Hindlimb muscle (tissue), 1 donor: Measurements from ENCODE around the gene ZFP62. TPM values are rescaled to one million over a fixed set of nuclear protein-coding genes. Genes with fewer than 3 reads are reported as not detected.
"Not testable (repeated sequence)": the region's sequence is repeated elsewhere in the genome, so short reads cannot be mapped to it uniquely, and the experiment has no call there.

Source experiments
- DNase-seq: peaks from one replicate; pipeline ENCODE4 v3.0.0-alpha.2; 2013
- polyA plus RNA-seq: library from polyadenylated mRNA; unstranded; fragments of 120-200 nt; gene quantifications from one replicate; pipeline ENCODE4 v1.2.1, GENCODE V29; 2013; ENCODE audit not compliant: insufficient read length

ZFP62 gene
- 23.3 TPM for polyA plus RNA-seq

- peak; percentile 94 for DNase-seq
Measured at GRCh38 chr5:180860887-180861822, at the start of gene ZFP62. TSS of gene ZFP62 (minus strand) at chr5:180861276. CDS start at chr5:180861219, 57 bp downstream.

GRCh38 chr5:180910735-180911134, 49.7 kb upstream of the ZFP62 start:
- DNase-seq: no peak

DNA sequence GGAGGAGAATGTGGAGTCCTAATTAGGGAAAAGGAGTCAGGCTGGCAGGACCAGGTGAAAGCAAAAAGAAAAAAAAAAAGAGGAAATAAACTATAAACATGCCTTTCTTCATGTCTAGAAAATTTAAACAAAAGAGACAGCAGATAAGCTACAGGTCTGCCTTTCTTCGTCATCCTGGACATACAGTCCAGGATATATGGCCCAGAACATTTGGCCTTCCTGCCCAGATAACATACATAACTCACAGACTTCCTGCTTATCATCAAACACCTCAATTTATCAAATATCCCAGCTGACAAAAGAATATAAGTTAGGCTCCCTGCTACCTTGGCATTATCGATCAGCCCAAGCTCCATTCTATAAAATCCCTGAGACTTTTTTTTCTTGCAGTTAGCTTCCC, 49.1 kb upstream of the ZFP62 start:
- no peak for DNase-seq

DNA sequence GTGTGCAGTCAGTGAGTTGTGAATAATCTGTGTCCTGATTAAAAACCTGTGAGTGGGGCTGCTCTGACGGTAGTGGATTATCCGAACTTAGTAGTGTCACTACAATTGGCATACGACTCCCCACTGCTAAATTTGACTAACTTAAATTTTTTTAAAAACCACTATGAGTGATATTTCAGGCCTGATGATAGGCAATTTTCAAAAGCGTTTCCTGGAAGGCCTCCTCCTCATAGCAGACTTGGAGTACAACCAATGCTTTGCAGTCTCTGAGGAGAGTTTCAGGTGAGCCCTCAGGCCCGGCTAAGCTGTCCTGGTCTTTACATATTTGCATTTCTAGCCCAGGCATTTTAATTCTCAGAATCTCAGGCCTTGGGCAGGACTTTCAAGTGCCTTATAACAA, 48.7 kb upstream of the ZFP62 start:
- no peak for DNase-seq

DNA sequence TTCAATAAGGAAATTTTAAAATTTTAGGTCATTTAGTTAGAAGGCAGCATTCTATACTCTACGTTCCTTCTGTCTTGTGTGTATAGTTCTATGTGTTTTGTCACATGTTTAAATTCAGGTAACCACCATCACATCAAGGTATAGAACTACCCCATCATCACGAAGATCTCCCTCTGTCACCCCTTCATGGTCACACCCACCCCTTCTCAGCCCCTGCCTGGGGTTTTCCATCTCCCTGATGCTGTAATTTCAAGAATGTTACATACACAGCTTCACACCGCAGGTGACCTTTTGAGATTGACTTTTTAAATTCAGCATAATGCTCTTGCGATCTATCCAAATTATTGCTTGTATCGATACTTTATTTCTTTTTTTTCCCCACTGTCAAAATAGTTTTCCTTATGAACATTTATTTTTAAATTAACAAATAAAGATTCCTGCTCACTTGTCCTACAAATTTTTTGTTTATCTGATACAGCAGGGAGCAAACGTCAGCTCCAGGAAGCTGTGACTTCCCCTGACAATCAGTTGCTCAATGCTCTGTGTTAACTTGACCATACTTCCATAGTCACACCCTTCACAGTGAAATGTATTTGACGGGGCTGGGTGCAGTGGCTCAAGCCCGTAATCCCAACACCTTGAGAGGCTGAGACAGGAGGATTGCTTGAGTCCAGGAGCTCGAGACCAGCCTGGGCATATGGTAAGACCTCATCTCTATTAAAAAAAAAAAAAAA, 48.1 kb upstream of the ZFP62 start:
- DNase-seq: no peak

- DNase-seq: no peak
Measured at GRCh38 chr5:180908400-180908799, 47.3 kb upstream of the ZFP62 start.

- no peak for DNase-seq
Measured at GRCh38 chr5:180901319-180902009, 40.4 kb upstream of the ZFP62 start.

GRCh38 chr5:180900178-180900577, 39.1 kb upstream of the ZFP62 start:
- DNase-seq: no peak

GRCh38 chr5:180898621-180899246, 37.7 kb upstream of the ZFP62 start, which contains the start of gene BTNL8:
TSS of gene BTNL8 (plus strand) at chr5:180899159. CDS start at chr5:180899311, 152 bp downstream.
- no peak for DNase-seq

DNA sequence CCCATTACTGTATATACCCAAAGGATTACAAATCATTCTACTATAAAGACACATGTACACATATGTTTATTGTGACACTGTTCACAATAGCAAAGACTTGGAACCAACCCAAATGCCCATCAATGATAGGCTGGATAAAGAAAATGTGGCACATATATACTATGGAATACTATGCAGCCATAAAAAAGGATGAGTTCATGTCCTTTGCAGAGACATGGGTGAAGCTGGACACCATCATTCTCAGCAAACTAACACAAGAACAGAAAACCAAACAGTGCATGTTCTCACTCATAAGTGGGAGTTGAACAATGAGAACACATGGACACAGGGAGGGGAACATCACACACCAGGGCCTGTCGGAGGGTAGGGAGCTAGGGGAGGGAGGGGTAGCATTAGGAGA, 34.3 kb upstream of the ZFP62 start:
- not testable (repeated sequence) for DNase-seq

DNA sequence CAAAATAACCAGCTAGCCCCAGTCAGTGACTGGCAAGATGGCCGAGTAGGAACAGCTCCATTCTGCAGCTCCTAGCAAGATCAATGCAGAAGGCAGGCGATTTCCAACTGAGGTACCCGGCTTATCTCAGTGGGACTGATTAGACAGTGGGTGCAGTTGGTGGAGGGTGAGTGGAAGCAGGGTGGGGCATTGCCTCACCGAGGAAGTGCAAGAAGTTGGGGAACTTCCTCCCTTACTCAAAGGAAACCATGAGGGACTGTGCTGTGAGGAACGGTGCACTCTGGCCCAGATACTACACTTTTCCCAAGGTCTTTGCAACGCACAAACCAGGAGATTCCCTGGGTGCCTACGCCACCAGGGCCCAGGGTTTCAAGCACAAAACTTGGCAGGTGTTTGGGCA, 28.3 kb upstream of the ZFP62 start:
- no peak for DNase-seq

DNA sequence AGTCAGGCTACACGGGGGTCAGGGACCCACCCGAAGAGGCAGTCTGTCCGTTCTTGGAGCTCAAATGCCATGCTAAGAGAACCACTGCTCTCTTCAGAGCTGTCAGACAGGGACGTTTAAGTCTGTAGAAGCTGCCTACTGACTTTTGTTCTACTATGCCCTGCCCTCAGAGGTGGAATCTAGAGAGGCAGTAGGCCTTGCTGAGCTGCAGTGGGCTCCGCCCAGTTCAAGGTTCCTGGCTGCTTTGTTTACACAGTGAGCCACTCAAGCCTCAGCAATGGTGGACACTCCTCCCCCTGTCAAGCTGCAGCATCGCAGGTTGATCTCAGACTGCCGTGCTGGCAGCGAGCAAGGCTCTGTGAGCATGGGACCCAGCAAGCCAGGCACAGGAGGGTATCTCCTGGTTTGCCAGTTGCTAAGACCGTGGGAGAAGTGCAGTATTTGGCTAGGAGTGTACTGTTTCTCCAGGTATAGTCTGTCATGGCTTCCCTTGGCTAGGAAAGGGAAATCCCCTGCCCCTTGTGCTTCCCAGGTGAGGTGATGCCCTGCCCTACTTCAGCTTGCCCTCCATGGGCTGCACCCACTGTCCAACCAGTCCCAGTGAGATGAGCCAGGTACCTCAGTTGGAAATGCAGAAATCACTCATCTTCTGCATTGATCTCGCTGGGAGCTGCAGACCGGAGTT, 24.9 kb upstream of the ZFP62 start:
- not testable (repeated sequence) for DNase-seq

DNA sequence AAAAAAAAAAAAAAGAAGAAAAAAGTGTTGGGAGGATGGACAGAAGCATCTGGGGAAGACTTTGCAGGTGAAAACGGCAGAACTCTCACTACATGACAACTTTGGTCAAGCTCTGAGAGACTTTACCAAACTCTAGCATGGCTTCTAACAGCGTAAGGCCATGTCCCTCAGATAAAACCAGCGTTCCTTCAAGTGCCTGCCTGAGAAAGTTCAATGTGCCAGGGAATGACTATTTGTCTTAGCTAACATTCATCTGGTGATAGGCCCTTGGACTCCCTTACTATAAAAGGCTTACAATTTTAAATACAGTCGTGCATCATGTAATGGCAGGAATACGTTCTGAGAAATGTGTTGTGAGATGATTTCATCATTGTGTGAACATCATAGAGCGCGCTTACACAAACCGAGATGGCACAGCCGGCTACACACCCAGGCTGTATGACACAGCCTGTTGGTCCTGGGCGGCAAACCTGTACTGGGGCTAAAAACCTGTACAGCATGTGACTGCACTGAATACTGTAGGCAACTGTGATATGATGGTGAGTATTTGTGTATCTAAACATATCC, 14.9 kb upstream of the ZFP62 start:
- DNase-seq: no peak

DNA sequence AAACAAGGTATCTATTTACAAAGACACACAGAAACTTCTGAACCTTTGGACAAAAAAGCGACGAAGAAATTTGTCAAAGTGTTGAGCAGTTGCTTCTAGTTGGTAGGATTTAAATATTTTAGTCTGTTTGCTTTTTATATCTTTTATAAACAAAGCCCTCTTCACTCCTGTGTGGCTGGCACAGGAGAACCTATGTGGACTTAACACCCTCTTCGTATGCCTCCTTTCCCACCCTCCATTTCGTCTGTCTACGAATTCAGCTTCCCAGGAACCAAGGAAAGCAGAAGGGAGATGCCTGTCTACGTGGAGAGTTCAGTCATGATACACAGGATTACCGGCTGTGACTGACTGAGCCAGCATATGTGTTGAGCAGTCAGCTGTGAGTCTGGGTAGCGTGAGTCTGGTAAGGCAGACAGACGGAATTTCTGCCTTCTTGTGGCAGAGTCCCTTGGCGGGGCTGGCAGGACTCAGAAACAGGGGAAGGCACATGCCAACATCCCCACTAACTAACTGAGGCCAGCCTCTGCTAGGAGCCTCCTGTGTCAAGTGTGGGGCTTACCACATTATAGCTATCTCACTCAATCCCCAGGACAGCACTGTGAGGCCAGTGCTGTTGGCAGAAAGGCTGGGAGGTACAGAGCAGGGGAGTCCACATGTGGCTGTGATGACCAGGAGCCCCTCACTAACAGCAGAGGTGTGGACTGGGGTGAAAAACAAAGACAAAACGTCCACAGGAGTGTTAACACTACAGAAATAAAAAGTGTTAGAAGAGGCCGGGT, 13.9 kb upstream of the ZFP62 start:
- DNase-seq: no peak

DNA sequence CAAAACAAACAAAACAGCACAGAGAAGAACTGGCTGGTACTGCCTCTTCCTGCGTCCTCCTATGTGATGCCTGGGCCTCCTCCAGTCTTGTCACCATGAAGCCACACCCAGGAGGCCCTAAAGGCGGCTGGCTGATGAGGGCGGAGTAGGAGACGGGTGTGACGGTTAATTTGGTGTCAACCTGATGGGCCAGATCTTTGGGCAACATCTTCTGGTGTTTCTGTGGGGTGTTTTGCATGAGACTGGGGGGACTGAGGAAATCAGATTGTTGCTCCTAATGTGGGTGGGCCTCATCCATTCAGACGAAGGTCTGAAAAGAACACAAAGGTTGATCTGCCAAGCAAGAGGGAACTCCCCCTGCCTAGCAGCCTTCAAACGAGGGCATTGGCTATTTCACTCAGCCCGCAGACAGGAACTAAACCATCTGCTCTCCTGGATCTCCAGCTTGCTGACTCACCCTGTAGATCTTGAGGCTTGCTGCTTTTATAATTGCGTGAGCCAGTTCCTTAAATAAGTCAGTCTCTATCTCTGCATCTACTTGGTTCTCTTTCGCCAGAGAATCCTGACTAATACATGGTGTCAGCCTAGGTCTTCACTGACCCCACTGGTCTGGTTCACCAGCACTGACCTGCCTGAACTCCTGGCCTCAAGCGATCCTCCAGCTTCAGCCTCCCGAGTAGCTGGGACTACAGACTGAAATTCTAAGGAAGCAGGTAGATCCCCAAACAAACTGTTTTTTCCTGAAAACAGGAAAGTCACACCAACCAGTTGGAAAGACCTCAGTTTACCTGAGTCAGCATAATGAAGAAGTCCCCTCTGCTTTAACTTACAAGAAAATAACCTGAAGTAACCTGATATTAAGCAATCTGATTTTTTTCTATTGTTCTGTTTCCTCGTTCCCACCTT, 12.8 kb upstream of the ZFP62 start:
- no peak for DNase-seq

DNA sequence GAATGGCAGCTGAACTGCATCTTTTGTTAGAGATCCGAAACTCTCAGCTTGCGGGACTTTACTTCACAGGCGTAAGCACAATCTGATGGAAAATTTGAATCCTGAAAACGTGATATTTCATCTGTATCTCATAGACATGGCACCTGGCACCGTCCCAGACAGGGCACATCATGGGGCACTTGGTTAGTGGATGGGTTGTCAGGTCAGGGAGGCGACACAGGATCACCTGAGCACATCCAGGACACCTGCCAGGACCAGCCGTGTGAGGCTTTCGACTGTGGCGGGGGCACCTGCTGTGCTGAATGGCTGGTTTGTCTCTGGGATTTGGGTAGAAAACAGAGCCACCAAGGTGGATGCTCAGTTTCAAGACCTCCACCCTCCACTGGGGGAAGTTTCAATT, 11.3 kb upstream of the ZFP62 start:
- no peak for DNase-seq

DNA sequence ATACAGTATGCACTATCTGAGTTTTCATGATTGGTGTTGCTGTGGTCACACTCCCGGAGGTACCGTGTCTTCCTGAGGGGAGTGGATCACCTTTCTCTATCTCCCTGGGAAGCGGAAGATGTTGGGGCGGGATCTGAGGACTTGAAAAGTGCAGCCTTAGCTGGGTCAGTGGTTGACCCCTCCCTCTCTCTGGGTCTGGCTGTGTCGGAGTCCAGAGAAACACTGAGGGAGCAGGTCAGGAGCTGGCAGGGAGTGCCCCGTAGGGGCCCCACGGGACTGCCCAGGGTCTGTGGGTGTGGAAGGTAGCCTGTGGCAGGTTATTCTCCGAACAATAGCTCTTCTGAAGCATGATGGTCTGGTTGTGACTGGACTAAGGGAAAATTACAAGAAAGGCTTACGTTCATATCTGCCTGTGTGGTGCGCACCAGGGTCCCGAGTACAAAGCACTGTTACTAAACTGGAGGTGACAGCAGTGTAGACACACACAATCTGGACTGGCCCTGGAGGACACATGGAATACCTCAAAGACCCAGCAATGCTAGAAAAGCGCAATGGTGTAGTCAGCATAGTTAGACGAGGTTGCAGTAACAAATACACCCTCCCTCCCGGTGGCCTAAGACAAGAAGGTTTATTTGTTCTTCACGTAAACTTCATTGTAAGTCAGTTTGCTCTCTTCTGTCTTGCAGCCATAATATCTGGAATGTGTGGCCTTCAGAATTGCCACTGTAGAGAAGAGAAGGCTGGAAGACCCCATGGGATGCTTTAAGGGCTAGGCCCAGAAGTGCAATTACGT, 9.4 kb upstream of the ZFP62 start:
- no peak for DNase-seq

DNA sequence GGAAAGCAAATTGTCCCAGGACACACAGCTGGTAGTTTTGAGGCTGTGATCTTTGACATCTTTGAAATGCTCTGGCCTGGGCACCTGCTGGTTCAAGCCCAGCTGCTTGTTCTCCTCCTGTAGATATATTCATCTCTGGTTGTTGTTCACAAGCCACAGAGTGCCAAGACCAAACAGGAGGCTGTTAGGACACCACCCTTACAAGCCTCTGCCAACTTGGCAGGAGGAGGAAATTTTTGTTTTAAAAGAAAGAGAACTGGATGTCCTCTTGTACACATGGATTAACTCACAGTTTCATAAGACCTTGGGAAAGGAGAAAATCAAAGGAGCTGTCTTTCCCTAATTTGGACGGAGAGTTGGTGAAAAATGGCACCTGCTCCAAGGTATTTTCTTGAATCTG, 8.5 kb upstream of the ZFP62 start:
- no peak for DNase-seq

DNA sequence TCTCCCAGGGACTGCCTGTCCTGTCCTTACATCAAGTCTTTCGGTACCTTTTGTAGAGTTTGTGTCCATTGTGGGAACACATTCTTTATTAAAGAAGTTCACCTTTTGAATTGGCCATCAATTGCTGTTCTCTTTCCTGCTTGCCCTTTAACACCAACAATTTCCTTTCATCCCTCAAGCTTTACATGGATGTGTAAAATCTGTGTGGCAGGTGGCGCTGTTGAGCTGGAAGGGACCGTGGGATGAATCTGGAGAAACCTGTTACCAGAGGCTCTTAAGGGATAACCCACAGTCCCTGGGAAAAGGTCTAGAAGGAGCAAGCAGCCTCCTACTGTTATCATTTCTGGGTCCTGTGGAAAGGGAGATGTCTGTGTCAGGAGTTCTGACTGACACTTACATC, 7.9 kb upstream of the ZFP62 start:
- peak; percentile 65 for DNase-seq
